GM11168 (cell line): ENCODE results near the gene HECTD4.
"Not testable (repeated sequence)": the region's sequence is repeated elsewhere in the genome, so short reads cannot be mapped to it uniquely, and the experiment has no call there.

ENCODE experiments used
- in situ Hi-C: fragments of 300-500 bp; cut with MboI; formaldehyde crosslinking; loops from one replicate; pipeline ENCODE4 v1.12.0; 2022; ENCODE audit warnings: low sequenced_read_pairs; ENCODE audit not compliant: unreplicated experiment

HECTD4 gene

GRCh38 chr12:112381883-112382796 lies at the start of gene HECTD4:
HECTD4 (minus strand) TSS chr12:112382431; CDS start chr12:112382128, 303 bp downstream.
- in situ Hi-C loops = loop anchor here (5.0 kb wide), 1 partner anchor 80 kb away; no protein-coding TSS in a partner anchor

- in situ Hi-C loops = no loop called here
Observed at GRCh38 chr12:112431965-112432364, 49.7 kb upstream of the HECTD4 start.

- in situ Hi-C loops = no loop called here
Observed at GRCh38 chr12:112430929-112431328, 48.7 kb upstream of the HECTD4 start.

GRCh38 chr12:112427760-112428159 lies 45.5 kb upstream of the HECTD4 start:
- in situ Hi-C loops = no loop called here

- in situ Hi-C loops = no loop called here
Observed at GRCh38 chr12:112425582-112426382, 43.6 kb upstream of the HECTD4 start.

- in situ Hi-C loops = no loop called here
Observed at GRCh38 chr12:112424126-112424525, 41.9 kb upstream of the HECTD4 start.

- in situ Hi-C loops = no loop called here
Observed at GRCh38 chr12:112422531-112422930, 40.3 kb upstream of the HECTD4 start.

GRCh38 chr12:112421363-112421762 lies 39.1 kb upstream of the HECTD4 start:
- in situ Hi-C loops = no loop called here

- in situ Hi-C loops = no loop called here
Observed at GRCh38 chr12:112420740-112421139, 38.5 kb upstream of the HECTD4 start.

GRCh38 chr12:112419297-112420133 lies 37.3 kb upstream of the HECTD4 start:
- in situ Hi-C loops = no loop called here

- in situ Hi-C loops = no loop called here
Observed at GRCh38 chr12:112418608-112419296, 36.5 kb upstream of the HECTD4 start, which contains the start of gene PTPN11. PTPN11 (plus strand) TSS chr12:112418947; CDS start chr12:112419112, 165 bp downstream.

GRCh38 chr12:112418273-112418607 lies 36.0 kb upstream of the HECTD4 start:
- in situ Hi-C loops = no loop called here

- in situ Hi-C loops = not testable (repeated sequence)
Observed at GRCh38 chr12:112415457-112415856, 33.2 kb upstream of the HECTD4 start.

GRCh38 chr12:112413855-112414625 lies 31.8 kb upstream of the HECTD4 start:
- in situ Hi-C loops = no loop called here

- in situ Hi-C loops = no loop called here
Observed at GRCh38 chr12:112409906-112410244, 27.6 kb upstream of the HECTD4 start.

- in situ Hi-C loops = no loop called here
Observed at GRCh38 chr12:112409064-112409905, 27.1 kb upstream of the HECTD4 start, which contains the start of gene RPL6. RPL6 (minus strand) TSS chr12:112409605; CDS start chr12:112408656, 949 bp downstream.

GRCh38 chr12:112408621-112409020 lies 26.4 kb upstream of the HECTD4 start:
- in situ Hi-C loops = no loop called here

- in situ Hi-C loops = not testable (repeated sequence)
Observed at GRCh38 chr12:112407683-112408082, 25.5 kb upstream of the HECTD4 start.
